Immature natural killer cell (primary cell): ENCODE results near the gene GABBR2. TPM values are rescaled to one million over a fixed set of nuclear protein-coding genes. Genes with fewer than 3 reads are reported as not detected.

Source experiments
- DNase-seq, 3 donors: peaks; one replicate each; pipeline ENCODE4 v3.0.0; 2022; ENCODE audit warnings: mixed read lengths in 1 of 3
- H3K27ac Mint-ChIP-seq, 6 donors: one replicate each; pipeline ENCODE4 v1.8.0; 2020; ENCODE audit warnings: mixed read lengths in 6 of 6, mild to moderate bottlenecking in 5 of 6, inconsistent platforms in 4 of 6, moderate library complexity in 3 of 6
- H3K27me3 Mint-ChIP-seq, 3 donors: one replicate each; pipeline ENCODE4 v1.8.0; 2020 to 2021; ENCODE audit warnings: low read depth in 3 of 3, mild to moderate bottlenecking in 3 of 3, mixed read lengths in 3 of 3, moderate library complexity in 3 of 3, inconsistent platforms in 1 of 3
- H3K36me3 Mint-ChIP-seq, 3 donors: one replicate each; pipeline ENCODE4 v1.8.0; 2020; ENCODE audit warnings: mixed read lengths in 3 of 3, inconsistent platforms in 2 of 3, mild to moderate bottlenecking in 2 of 3
- H3K4me1 Mint-ChIP-seq, 2 donors: one replicate each; pipeline ENCODE4 v1.8.0; 2020; ENCODE audit warnings: inconsistent platforms in 2 of 2, mild to moderate bottlenecking in 2 of 2, mixed read lengths in 2 of 2, moderate library complexity in 1 of 2
- H3K4me3 Mint-ChIP-seq, 5 donors: one replicate each; pipeline ENCODE4 v1.8.0; 2020; ENCODE audit warnings: mild to moderate bottlenecking in 5 of 5, mixed read lengths in 5 of 5, inconsistent platforms in 3 of 5, moderate library complexity in 3 of 5
- H3K9me3 Mint-ChIP-seq, 6 donors: one replicate each; pipeline ENCODE4 v1.8.0; 2020; ENCODE audit warnings: mild to moderate bottlenecking in 6 of 6, mixed read lengths in 6 of 6, inconsistent platforms in 4 of 6, moderate library complexity in 3 of 6
- polyA plus RNA-seq, 3 donors: library from polyadenylated mRNA; unstranded; fragments of 300-500 nt; fragmentation: Illumina TruSeq; gene quantifications; one replicate each; pipeline ENCODE4 v1.2.3, GENCODE V29; 2021

GABBR2 gene
- polyA plus RNA-seq, 3 donors from 2014 or later = not detected

- no peaks in the 10 kb centered on the region for H3K36me3 Mint-ChIP-seq
- H3K9me3 Mint-ChIP-seq = no peaks in the 10 kb centered on the region
- no peaks in the 10 kb centered on the region for H3K4me1 Mint-ChIP-seq
- DNase-seq = no peak
- H3K27me3 Mint-ChIP-seq = peaks cover 0 to 16% (median 13%) of the 10 kb centered on the region in 3 donors
- H3K4me3 Mint-ChIP-seq = no peak overlapping the region
- no peak overlapping the region for H3K27ac Mint-ChIP-seq
Measured at GRCh38 chr9:98339987-98340800, 368.5 kb downstream of the GABBR2 start.

GRCh38 chr9:98335661-98336060 lies 373.1 kb downstream of the GABBR2 start:
- peaks cover 0 to 15% (median 4%) of the 10 kb centered on the region in 3 donors for H3K27me3 Mint-ChIP-seq
- H3K4me3 Mint-ChIP-seq = no peak overlapping the region

GRCh38 chr9:98334796-98335195 lies 373.9 kb downstream of the GABBR2 start:
- no peak overlapping the region for H3K4me3 Mint-ChIP-seq
- H3K27ac Mint-ChIP-seq = no peak overlapping the region
- H3K27me3 Mint-ChIP-seq = peaks cover 0 to 14% (median 6%) of the 10 kb centered on the region in 3 donors
- no peaks in the 10 kb centered on the region for H3K4me1 Mint-ChIP-seq
- no peak for DNase-seq
- no peaks in the 10 kb centered on the region for H3K36me3 Mint-ChIP-seq
- peaks cover 0 to 2% (median 0%) of the 10 kb centered on the region in 6 donors for H3K9me3 Mint-ChIP-seq

More at GRCh38 chr9:98335661-98336060, 373.1 kb downstream of the GABBR2 start:
- Mint-ChIP-seq H3K36me3 (no peaks in the 10 kb centered on the region), H3K4me1 (no peaks in the 10 kb centered on the region), H3K27ac (no peak overlapping the region), H3K9me3 (peaks cover 0 to 2% (median 0%) of the 10 kb centered on the region in 6 donors)
- no peak for DNase-seq

- Mint-ChIP-seq H3K4me3 (no peak overlapping the region), H3K9me3 (peaks cover 0 to 2% (median 0%) of the 10 kb centered on the region in 6 donors), H3K27me3 (peaks cover 0 to 13% (median 6%) of the 10 kb centered on the region in 3 donors), H3K36me3 (no peaks in the 10 kb centered on the region), H3K4me1 (no peaks in the 10 kb centered on the region), H3K27ac (no peak overlapping the region)
- DNase-seq = no peak
Measured at GRCh38 chr9:98333703-98334582, 374.8 kb downstream of the GABBR2 start.

GRCh38 chr9:98332405-98332831 lies 376.3 kb downstream of the GABBR2 start:
- Mint-ChIP-seq H3K4me3 (no peak overlapping the region), H3K36me3 (no peaks in the 10 kb centered on the region), H3K27ac (no peak overlapping the region), H3K4me1 (no peaks in the 10 kb centered on the region), H3K27me3 (peaks cover 0 to 10% (median 4%) of the 10 kb centered on the region in 3 donors), H3K9me3 (peaks cover 0 to 2% (median 0%) of the 10 kb centered on the region in 6 donors)
- no peak for DNase-seq

GRCh38 chr9:98331536-98332259 lies 377.0 kb downstream of the GABBR2 start:
- peaks cover 0 to 2% (median 0%) of the 10 kb centered on the region in 6 donors for H3K9me3 Mint-ChIP-seq

GRCh38 chr9:98330831-98331230 lies 377.9 kb downstream of the GABBR2 start:
- Mint-ChIP-seq H3K9me3 (peaks cover 0 to 2% (median 0%) of the 10 kb centered on the region in 6 donors), H3K4me3 (no peak overlapping the region), H3K27ac (no peak overlapping the region), H3K4me1 (no peaks in the 10 kb centered on the region), H3K36me3 (no peaks in the 10 kb centered on the region), H3K27me3 (peaks cover 0 to 10% (median 2%) of the 10 kb centered on the region in 3 donors)
- DNase-seq = no peak

More at GRCh38 chr9:98331536-98332259, 377.0 kb downstream of the GABBR2 start:
- DNase-seq = no peak
- peaks cover 0 to 10% (median 4%) of the 10 kb centered on the region in 3 donors for H3K27me3 Mint-ChIP-seq
- no peaks in the 10 kb centered on the region for H3K36me3 Mint-ChIP-seq
- H3K4me3 Mint-ChIP-seq = no peak overlapping the region
- H3K27ac Mint-ChIP-seq = no peak overlapping the region
- no peaks in the 10 kb centered on the region for H3K4me1 Mint-ChIP-seq

GRCh38 chr9:98329904-98330303 lies 378.8 kb downstream of the GABBR2 start:
- Mint-ChIP-seq H3K27ac (no peak overlapping the region), H3K36me3 (no peaks in the 10 kb centered on the region), H3K27me3 (peaks cover 0 to 9% (median 2%) of the 10 kb centered on the region in 3 donors), H3K4me3 (no peak overlapping the region), H3K9me3 (peaks cover 0 to 2% (median 0%) of the 10 kb centered on the region in 6 donors), H3K4me1 (no peaks in the 10 kb centered on the region)
- DNase-seq = no peak

GRCh38 chr9:98329281-98329680 lies 379.5 kb downstream of the GABBR2 start:
- Mint-ChIP-seq H3K36me3 (no peaks in the 10 kb centered on the region), H3K4me1 (no peaks in the 10 kb centered on the region), H3K27me3 (peaks cover 0 to 7% (median 2%) of the 10 kb centered on the region in 3 donors), H3K9me3 (peaks cover 0 to 2% (median 0%) of the 10 kb centered on the region in 6 donors), H3K4me3 (no peak overlapping the region), H3K27ac (no peak overlapping the region)
- no peak for DNase-seq

- Mint-ChIP-seq H3K4me1 (no peaks in the 10 kb centered on the region), H3K27me3 (peaks cover 0 to 7% (median 2%) of the 10 kb centered on the region in 3 donors), H3K9me3 (peaks cover 0 to 2% (median 0%) of the 10 kb centered on the region in 6 donors), H3K27ac (no peak overlapping the region), H3K4me3 (no peak overlapping the region), H3K36me3 (no peaks in the 10 kb centered on the region)
- DNase-seq = no peak
Measured at GRCh38 chr9:98328770-98329169, 380.0 kb downstream of the GABBR2 start.

GRCh38 chr9:98328141-98328540 lies 380.6 kb downstream of the GABBR2 start:
- DNase-seq = no peak
- peaks cover 0 to 2% (median 0%) of the 10 kb centered on the region in 6 donors for H3K9me3 Mint-ChIP-seq
- H3K27me3 Mint-ChIP-seq = peaks cover 0 to 5% (median 2%) of the 10 kb centered on the region in 3 donors
- H3K4me1 Mint-ChIP-seq = no peaks in the 10 kb centered on the region
- no peaks in the 10 kb centered on the region for H3K36me3 Mint-ChIP-seq
- no peak overlapping the region for H3K4me3 Mint-ChIP-seq
- H3K27ac Mint-ChIP-seq = no peak overlapping the region

GRCh38 chr9:98327249-98327561 lies 381.5 kb downstream of the GABBR2 start:
- Mint-ChIP-seq H3K4me3 (no peak overlapping the region), H3K9me3 (peaks cover 0 to 2% (median 0%) of the 10 kb centered on the region in 6 donors), H3K36me3 (no peaks in the 10 kb centered on the region), H3K4me1 (no peaks in the 10 kb centered on the region), H3K27ac (no peak overlapping the region), H3K27me3 (peaks cover 2 to 4% (median 3%) of the 10 kb centered on the region in 3 donors)
- DNase-seq = no peak

GRCh38 chr9:98326459-98327248 lies 382.1 kb downstream of the GABBR2 start:
- Mint-ChIP-seq H3K4me3 (no peak overlapping the region), H3K27ac (no peak overlapping the region), H3K27me3 (peaks cover 2 to 5% (median 4%) of the 10 kb centered on the region in 3 donors), H3K9me3 (peaks cover 0 to 2% (median 0%) of the 10 kb centered on the region in 6 donors), H3K4me1 (no peaks in the 10 kb centered on the region), H3K36me3 (no peaks in the 10 kb centered on the region)
- no peak for DNase-seq
